ENCODE measurements around the gene VAMP1.

Gene VAMP1

GRCh38 chr12:6450091-6450868, 20.2 kb downstream of the VAMP1 start:
- peak overlapping the region; percentile 100 for H3K4me2 ChIP-seq (ENCODE audit: low read length)
- peaks cover 13% of the 10 kb centered on the region for H3K36me3 ChIP-seq (replicated peaks; ENCODE audit: low read depth, low read length)
- H3K4me3 ChIP-seq (ENCODE audit: low read length), result peak overlapping the region; percentile 94
- no peaks in the 10 kb centered on the region for H3K27me3 ChIP-seq (ENCODE audit: low read depth, low read length)
- H2AFZ ChIP-seq (ENCODE audit: low read depth, low read length), result no peak overlapping the region
- H3K27ac ChIP-seq (ENCODE audit: low read length), result peak overlapping the region; percentile 87
- no peaks in the 10 kb centered on the region for H4K20me1 ChIP-seq (ENCODE audit: insufficient read depth, low read length)
- H3K79me2 ChIP-seq (ENCODE audit: low read length), result peaks cover 22% of the 10 kb centered on the region
- peak overlapping the region; percentile 98 for H3K9ac ChIP-seq (ENCODE audit: low read length)
- no peak for TF ChIP-seq EZH2phosphoT487 (IDR thresholded peaks at IDR 0.05; ENCODE audit: low read depth)
- TF ChIP-seq, protein P1, sequence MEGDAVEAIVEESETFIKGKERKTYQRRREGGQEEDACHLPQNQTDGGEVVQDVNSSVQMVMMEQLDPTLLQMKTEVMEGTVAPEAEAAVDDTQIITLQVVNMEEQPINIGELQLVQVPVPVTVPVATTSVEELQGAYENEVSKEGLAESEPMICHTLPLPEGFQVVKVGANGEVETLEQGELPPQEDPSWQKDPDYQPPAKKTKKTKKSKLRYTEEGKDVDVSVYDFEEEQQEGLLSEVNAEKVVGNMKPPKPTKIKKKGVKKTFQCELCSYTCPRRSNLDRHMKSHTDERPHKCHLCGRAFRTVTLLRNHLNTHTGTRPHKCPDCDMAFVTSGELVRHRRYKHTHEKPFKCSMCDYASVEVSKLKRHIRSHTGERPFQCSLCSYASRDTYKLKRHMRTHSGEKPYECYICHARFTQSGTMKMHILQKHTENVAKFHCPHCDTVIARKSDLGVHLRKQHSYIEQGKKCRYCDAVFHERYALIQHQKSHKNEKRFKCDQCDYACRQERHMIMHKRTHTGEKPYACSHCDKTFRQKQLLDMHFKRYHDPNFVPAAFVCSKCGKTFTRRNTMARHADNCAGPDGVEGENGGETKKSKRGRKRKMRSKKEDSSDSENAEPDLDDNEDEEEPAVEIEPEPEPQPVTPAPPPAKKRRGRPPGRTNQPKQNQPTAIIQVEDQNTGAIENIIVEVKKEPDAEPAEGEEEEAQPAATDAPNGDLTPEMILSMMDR (IDR thresholded peaks at IDR 0.05; ENCODE audit: low read depth, low read length), result no peak
- H3K9me3 ChIP-seq (ENCODE audit: insufficient read depth, low read length), result peaks cover 4% of the 10 kb centered on the region; the same call in 1 of the 2 replicates
- H3K4me1 ChIP-seq (ENCODE audit: low read length), result peaks cover 28% of the 10 kb centered on the region

- H3K27me3 ChIP-seq (ENCODE audit: low read depth, low read length), result no peaks in the 10 kb centered on the region
- H3K9ac ChIP-seq (ENCODE audit: low read length), result no peak within 1 kb of the TSS
- H4K20me1 ChIP-seq (ENCODE audit: insufficient read depth, low read length), result no peaks in the 10 kb centered on the region
- peaks cover 13% of the 10 kb centered on the region; the same call in 1 of the 2 replicates for H3K9me3 ChIP-seq (ENCODE audit: insufficient read depth, low read length)
- peaks cover 4% of the 10 kb centered on the region for H3K36me3 ChIP-seq (replicated peaks; ENCODE audit: low read depth, low read length)
- TF ChIP-seq, protein P1 (IDR thresholded peaks at IDR 0.05; ENCODE audit: low read depth, low read length), result no peak
- no peak for TF ChIP-seq EZH2phosphoT487 (IDR thresholded peaks at IDR 0.05; ENCODE audit: low read depth)
- no peak within 1 kb of the TSS for H3K4me3 ChIP-seq (ENCODE audit: low read length)
- no peaks in the 10 kb centered on the region for H3K79me2 ChIP-seq (ENCODE audit: low read length)
- no peak within 1 kb of the TSS for H3K27ac ChIP-seq (ENCODE audit: low read length)
- H3K4me2 ChIP-seq (ENCODE audit: low read length), result no peak within 1 kb of the TSS
- no peak within 1 kb of the TSS for H2AFZ ChIP-seq (ENCODE audit: low read depth, low read length)
- peaks cover 24% of the 10 kb centered on the region for H3K4me1 ChIP-seq (ENCODE audit: low read length)
Measured at GRCh38 chr12:6444704-6445688, 25.5 kb downstream of the VAMP1 start, which contains the start of gene CD27. CD27 (plus strand) TSS chr12:6444955; CDS start chr12:6445096, 141 bp downstream.

DNA sequence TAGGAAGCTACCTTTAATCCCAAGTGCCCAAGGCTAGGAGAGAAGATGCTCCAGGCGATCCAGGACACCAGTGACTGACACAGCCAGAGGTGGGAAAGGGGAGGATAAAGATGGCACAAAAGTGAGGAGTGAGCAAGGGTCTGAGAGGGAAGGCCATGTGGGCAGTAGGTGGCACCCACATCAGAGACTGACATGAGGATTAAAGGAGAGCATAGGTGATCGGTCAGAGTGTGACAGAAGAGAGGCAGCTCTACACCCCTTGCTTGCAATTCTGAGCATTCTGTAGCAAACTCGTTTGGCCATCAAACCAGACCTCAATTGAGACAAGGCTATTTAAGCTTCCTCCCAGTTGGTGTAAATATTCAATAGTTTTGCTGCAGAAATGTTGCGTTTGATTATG, 26.4 kb downstream of the VAMP1 start:
- no peak overlapping the region for H2AFZ ChIP-seq (ENCODE audit: low read depth, low read length)
- H3K4me3 ChIP-seq (ENCODE audit: low read length), result no peak overlapping the region
- H3K36me3 ChIP-seq (replicated peaks; ENCODE audit: low read depth, low read length), result peaks cover 4% of the 10 kb centered on the region
- no peaks in the 10 kb centered on the region for H3K79me2 ChIP-seq (ENCODE audit: low read length)
- no peak overlapping the region for H3K27ac ChIP-seq (ENCODE audit: low read length)
- peaks cover 13% of the 10 kb centered on the region; the same call in 1 of the 2 replicates for H3K9me3 ChIP-seq (ENCODE audit: insufficient read depth, low read length)
- peaks cover 24% of the 10 kb centered on the region for H3K4me1 ChIP-seq (ENCODE audit: low read length)
- H4K20me1 ChIP-seq (ENCODE audit: insufficient read depth, low read length), result no peaks in the 10 kb centered on the region
- no peak overlapping the region for H3K9ac ChIP-seq (ENCODE audit: low read length)
- TF ChIP-seq, protein P1 (IDR thresholded peaks at IDR 0.05; ENCODE audit: low read depth, low read length), result no peak
- no peak for TF ChIP-seq EZH2phosphoT487 (IDR thresholded peaks at IDR 0.05; ENCODE audit: low read depth)
- H3K27me3 ChIP-seq (ENCODE audit: low read depth, low read length), result no peaks in the 10 kb centered on the region
- no peak overlapping the region for H3K4me2 ChIP-seq (ENCODE audit: low read length)

Data from OCI-LY3 (cell line).